GM21515 (cell line): ENCODE results near the gene RTN4.

Experiments
- ATAC-seq: cut with Tn5 transposase; IDR thresholded peaks from one replicate; pipeline ENCODE4 v1.9.1; 2021; ENCODE audit not compliant: unreplicated experiment

The RTN4 gene

DNA sequence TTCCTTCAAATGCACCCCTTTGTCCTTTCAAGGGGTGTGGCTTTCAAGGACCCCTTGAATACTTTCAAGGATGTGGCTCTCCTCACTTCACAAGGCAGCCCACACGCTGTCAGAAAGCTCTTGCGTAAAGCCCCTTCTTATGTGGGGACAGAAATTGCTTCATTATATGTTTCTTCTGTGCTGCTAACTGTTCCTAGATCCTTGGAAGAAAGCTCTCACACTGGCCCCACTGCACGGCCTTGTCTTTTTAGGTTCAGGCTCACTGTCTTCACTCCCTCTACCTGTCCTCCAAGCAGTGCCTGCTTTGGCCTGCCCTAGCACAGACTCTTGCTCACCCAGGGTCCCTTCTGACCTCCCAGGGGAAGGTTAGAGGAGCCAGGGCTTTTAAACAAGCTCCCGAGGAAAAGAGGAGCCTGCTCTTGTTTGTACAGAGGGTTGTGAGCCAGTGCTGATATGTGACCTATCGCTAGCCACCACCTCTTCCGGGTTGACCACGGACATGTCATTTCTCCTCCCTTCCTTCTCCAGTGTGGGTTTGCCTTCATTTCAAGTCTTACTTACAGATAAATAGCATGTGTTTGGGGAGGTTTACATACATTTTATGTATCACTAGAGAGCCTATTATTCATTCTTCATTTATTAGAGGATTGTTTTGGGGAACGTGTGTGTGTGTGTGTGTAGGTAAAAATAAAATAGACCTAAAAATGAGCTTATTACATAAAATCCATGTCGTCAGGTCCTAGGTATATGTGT, 94.7 kb downstream of the RTN4 start:
- ATAC-seq = no peak

DNA sequence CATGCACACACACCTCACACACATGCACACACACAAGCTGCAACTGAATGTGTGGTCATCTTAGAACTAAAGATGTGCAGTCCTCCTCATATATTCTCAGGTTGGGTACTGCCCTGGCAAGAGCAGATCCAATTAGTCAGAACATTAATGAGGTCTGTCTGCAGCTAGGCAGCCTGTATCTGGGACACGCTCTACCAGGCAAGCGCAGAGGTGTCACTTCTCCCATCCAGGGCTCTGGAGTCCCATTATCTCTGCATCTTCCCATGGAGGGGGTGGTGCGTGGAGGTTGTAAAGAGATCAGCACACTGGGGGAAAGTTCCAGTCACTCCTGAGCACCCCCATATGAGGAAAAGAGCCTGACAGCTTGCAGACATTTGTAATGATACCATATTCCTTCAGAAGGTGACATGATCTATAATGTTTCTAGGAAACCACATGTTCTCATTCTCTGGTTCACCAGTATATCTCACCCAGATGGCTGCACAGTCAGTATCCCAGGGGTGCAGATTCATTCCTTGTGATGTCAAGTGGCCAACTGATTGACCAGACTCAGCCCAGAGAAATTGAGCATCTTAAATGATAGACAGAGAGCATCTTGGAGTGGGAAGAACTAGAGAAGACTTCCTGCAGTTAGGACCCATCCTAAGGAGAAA, 95.4 kb downstream of the RTN4 start:
- no peak for ATAC-seq

DNA sequence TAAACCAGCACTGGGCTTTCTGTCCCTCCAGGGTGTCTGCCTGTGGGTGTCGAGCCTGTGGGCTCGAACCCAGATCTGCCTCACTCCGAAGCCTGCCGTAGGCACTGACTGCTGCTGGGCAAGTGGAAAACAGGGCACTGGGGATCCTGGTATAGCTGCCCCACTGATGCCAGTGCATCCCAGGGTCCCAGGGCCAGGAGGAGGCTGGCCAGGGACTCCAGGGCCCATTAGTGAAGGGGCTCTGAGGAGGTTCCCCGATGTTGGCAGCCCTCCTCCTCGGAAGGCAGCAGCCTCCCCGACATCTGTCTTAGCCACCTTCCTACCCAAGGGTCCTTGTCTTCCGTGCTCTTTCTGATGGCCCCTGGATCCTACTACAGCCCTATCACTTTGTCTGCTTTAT, 96.1 kb downstream of the RTN4 start:
- ATAC-seq = no peak

- no peak for ATAC-seq
These were observed 97.2 kb downstream of the RTN4 start for GRCh38 chr2:54952978-54953456.

- ATAC-seq = no peak
These were observed 97.8 kb downstream of the RTN4 start for GRCh38 chr2:54952425-54952824.

DNA sequence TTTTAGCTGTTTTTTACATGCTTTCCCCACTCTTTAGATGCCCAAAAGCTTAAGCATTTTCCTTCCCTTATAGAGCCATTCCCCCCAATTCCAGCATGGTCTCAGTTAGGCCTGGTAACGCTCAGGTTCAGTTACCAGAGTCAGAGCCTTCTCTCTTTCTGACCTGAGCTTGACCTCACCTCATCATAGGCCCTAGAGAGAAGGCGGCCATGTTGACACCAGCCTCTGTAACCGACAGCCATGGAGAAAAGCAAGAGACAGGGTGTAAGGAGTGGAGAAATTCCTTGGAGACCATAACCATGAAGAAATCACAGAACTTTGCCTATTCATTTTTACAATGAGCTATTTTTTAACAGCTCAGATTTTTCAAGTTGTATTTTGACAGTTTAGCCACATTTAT, 99.4 kb downstream of the RTN4 start:
- no peak for ATAC-seq

DNA sequence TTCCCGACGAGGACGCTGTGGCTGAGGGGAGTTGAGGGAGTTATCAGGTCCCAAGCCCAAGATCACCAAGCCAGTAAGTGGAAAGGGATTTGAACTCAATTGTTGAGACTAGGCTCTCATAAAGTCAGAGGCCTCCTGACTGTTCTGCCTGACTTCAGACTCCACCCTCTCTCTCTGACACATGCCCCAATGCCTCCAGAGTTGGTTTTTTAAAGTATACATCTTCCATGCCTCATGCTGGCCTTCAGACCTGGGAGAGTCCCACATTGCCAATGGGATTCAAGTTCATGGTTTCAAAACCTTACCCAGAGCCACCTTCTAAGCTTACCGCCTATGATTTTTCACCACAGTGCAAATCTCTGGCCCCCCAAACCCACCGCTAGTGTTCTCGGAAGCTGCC, 100.8 kb downstream of the RTN4 start:
- ATAC-seq = no peak

DNA sequence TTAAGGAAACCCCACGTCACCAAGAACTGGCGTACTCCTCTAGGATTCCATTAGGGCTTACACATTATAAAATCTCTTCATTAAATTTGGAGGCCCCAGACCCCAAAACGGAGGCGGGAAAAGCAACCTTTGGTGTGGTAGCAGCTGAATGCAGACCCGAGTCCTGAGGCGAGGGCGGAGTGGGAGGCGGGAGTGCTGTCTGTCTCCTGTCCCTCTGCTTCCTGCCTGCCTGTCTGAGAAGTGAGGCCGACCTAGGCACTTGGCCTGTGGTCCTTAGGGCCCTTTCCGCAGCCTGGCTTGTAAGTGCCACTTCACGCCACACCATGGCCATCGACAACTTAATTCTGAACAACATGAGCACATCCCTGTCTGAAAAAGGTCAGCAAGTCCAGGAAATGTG, 102.1 kb downstream of the RTN4 start:
- ATAC-seq = no peak

DNA sequence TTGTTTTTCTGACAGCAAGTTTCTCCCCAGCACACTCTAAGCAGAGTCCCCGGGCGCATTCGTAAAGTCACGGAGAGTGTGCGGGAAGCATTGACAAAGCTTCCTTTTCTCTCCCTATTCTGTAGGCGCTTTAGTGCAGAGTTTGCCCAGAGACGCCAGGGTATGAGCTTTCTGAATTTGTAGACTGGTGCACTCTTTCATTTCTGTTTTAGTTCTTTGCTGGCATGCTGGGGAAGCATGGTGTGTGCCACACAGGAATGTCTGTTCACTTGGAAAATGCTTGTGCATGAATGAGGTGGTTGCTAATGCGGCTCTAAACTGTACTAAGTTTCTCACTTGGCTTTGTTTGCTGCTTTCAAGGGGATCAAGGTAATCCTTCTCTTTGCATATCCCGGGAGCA, 102.6 kb downstream of the RTN4 start:
- no peak for ATAC-seq

GRCh38 chr2:54947136-54947535, 103.1 kb downstream of the RTN4 start:
- ATAC-seq = no peak

DNA sequence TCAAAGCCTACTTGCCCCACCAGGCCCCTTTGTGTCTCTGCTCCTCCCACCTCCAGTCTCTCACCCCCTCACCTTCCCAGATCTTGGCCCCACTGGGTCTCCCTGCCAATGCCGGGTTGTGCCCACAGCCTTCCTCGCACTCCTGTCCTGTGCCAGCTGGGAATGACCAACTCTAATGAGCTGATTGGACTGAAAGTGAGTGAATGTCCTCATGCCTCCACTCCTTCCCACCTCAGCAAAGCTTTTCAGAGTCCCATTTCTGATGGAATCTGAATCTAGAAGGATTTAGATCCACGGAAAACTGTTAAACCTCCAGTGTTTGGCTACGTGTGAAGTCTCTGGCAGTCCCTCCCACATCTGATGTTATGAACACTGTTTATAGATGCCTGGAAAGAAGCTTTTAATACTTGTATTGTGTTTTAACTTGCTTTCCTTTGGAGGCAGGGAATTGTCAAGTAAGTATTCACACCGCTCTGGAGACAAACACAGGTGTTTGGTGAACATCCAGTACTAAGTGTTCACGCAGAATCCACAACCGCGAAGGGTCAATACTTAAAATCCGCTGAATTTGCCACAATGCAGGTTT, 103.9 kb downstream of the RTN4 start:
- ATAC-seq = no peak

DNA sequence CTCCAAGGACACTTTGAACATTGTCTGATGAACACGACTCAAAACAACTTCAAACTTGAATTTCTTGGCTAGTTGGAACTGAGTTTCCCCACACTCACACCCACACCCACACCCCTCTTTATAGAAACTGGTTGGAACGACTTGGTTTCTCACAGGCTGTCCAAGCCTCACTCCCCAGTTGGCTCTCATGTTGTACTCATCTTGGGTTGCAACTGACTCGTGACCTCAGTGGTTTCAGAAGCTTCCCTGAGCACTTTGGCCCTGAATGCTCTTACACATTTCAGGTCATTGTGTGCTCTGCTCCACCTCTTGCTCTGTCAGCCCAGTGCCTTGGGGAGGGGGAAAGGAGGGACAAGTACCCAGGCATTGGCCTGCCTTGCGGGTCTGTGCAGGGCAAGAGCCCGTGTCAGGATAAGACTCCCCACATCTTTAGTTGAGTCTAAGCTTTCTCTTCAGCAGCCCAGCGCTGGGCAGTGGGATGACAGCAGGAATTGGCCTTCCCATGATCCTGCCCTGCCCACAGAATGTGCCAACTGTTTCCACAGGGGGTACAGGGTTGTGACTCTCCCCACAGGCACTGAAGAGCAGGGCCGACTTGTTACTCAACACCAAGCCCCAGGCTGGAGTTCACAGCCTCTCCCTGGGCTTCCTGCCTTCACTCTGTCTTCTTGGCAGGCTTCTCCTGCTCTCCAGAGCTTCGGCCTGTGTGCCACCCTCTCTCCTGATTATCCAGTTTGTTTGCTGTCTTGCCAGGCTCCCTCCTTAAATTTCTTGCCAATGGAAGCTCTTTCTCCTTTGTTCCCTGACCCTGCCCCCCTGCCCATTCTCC, 104.6 kb downstream of the RTN4 start:
- no peak for ATAC-seq

DNA sequence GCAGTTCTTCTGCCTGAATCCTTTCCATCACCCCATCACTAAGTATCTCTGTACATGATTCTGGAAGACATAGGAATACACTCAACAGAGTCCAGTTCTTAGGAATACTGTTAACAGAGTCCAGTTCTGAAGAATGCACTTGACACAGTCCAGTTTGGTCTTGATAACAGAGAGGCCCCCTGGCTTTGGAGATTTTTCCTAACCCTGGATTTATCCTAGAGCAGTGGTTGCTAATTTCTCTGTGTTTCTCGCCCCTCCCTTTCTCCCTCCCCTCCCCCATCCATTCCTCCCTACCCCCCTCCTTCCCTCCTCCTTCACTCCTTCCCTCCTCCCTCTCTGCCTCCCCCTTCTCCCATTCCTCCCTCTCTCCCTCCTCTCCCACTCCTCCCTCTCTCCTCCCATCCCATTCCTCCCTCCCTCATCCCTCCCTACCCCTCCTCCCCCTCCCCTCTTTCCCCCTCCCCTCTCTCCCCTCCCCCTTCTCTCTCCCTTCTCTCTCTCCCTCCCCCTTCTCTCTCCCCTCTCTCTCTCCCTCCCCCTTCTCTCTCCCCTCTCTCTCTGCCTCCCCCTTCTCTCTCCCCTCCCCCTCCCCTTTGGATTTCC, 105.4 kb downstream of the RTN4 start:
- no peak for ATAC-seq

DNA sequence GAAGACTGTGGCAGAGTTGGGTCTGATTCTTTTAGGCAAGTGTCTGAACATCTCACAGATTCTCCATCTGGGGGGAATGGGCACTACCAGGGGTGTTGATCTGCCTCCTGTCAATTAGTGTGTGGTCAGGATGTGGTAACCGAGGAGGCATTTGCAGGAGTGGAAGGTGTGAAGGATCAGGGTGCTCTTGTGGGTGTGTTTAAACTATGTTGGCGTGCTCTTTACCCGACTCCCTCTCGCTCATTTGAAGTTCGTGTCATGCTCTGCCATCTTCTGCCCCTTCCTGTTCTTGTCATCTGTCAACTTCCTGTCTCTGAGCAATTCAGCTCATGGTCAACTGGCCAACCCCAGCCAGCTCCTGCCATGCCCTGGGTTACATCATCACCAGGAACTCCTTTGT, 107.9 kb downstream of the RTN4 start:
- ATAC-seq = no peak

DNA sequence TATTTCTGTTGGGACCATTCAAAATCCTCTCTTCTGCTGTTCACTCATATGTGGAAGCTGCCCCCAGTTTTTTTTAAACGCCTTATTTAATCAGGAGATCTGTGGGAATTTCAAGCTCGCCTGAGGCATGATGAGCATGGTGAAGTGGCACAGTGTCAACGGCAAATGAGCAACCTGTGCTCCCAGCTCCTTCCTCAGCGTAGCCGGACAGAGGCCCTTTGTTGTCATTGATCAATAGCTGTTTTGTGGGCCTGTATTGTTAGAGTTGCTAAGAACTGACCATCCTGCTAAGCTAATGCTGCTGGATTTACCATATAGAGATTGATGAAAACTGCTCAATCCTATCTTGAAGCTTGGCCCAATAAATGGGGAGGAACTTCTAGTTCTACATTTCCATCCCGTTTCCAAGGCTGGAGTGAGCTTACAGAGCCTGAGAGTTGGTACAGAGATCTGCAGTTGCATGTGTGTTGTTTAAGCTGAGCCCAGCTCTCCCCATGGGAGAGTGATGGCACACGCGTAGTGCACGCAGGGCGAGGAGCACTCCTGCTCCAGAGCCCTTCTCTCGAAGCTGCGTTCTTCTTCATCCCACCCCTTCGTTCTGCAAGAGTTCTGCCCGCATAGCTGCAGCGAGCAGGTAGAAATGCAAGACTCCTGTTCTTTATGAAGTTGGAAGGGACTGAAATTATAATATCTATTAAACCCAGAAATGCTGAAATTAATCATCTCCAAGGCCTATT, 108.8 kb downstream of the RTN4 start:
- ATAC-seq = no peak

DNA sequence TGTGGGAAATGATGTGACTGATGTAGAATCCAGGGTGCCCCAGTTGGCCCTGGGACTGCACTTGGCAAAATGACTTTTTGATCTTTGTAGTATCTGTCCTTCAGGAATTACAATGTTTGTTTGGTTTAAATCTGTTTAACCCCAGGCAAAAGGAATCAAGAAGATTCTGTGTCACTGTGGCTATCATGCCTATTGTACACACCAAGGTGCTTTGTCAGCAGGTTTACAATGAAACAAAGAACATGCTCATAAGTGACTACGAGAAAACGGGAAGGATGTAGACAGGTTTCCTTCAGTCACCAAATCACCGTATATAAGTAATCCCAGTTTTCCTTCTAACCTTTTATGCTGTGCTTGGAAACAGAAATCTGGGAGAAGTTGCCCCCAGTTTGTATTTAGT, 109.5 kb downstream of the RTN4 start:
- no peak for ATAC-seq

GRCh38 chr2:54939446-54940118, 110.7 kb downstream of the RTN4 start:
- ATAC-seq = no peak

DNA sequence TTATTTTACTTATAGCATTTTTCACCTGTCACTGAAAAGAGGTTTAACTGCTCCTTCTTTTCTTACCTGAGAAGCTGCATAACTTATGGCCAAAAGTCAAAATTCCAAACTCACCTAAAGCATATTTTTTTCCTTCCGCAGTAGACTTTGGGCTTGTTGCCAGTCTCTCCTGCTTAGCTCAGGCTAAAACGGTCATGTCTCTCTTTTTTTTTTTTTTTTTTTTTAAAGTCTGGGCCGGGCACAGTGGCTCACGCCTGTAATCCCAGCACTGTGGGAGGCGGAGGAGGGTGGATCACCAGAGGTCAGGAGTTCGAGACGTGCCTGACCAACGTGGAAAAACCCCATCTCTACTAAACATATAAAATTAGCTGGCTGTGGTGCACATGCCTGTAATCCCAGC, 113.5 kb downstream of the RTN4 start:
- no peak for ATAC-seq

DNA sequence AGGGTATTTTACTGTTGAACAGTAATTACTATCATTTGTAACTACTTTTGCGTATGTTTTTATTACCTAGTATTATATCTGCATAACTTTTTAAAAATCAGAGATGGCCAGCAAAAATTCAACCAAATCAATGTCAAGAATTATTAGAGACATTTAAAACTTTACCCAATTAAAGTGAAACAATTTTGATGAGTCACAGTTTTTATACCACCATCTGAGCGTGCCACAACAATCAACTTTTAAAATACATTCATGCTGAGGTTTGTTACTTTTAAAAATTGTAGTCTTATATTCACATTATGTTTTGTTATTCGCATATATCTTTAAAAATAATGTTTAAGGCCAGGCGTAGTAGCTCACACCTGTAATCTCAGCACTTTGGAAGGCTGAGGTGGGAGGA, 114.9 kb downstream of the RTN4 start:
- no peak for ATAC-seq

- no peak for ATAC-seq
These were observed 118.8 kb downstream of the RTN4 start for GRCh38 chr2:54931473-54931872.
